ENCODE data around the gene HAGHL.
"Not testable (repeated sequence)": the region's sequence is repeated elsewhere in the genome, so short reads cannot be mapped to it uniquely, and the experiment has no call there.

The HAGHL gene

DNA sequence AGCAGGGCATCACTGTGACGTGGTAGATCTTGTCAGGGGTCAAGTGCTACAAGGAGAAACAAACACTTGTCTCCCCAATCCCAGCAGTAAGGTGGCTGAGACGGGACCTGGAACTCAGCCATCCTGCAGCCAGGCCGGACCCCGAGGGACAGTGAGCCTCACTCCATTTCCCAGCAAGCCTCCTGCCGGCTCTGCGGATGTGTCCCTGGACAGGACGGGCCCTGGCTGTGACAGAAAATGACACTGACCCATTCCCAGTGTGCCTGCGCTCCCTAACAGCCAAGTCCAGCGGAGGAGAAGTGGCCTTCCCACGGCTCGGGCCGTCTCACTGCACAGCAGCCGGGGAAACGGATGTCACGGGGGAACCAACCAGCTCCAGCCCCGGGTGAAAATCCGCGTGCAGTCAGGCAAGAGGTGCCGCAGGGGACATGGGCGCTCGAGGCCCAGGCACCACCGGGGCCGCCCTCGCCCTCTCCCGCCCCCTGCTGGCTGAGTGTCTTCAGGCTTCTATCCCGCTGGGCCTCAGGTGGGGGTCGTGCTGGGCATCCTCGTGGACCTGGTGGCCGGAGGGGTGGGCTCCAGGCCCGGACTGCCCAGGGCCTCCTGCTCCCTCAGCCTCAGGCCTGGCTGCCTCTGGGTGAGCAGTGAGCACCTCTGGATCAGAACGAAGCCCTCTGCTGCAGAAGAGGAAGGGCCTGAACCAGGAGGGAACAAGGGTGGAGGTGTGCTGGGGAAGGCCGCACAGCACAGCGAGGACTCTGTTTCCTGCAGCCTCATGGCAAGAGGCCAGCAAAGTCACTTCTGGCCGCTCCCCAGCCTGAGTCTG is 6.7 kb downstream of the HAGHL start:
- DNase-seq (ENCODE audit: low read depth in 1 of 2, low spot score in 1 of 2) = no peak

GRCh38 chr16:734208-734980 is 7.5 kb downstream of the HAGHL start:
- no peak for DNase-seq (ENCODE audit: low read depth in 1 of 2, low spot score in 1 of 2)

DNA sequence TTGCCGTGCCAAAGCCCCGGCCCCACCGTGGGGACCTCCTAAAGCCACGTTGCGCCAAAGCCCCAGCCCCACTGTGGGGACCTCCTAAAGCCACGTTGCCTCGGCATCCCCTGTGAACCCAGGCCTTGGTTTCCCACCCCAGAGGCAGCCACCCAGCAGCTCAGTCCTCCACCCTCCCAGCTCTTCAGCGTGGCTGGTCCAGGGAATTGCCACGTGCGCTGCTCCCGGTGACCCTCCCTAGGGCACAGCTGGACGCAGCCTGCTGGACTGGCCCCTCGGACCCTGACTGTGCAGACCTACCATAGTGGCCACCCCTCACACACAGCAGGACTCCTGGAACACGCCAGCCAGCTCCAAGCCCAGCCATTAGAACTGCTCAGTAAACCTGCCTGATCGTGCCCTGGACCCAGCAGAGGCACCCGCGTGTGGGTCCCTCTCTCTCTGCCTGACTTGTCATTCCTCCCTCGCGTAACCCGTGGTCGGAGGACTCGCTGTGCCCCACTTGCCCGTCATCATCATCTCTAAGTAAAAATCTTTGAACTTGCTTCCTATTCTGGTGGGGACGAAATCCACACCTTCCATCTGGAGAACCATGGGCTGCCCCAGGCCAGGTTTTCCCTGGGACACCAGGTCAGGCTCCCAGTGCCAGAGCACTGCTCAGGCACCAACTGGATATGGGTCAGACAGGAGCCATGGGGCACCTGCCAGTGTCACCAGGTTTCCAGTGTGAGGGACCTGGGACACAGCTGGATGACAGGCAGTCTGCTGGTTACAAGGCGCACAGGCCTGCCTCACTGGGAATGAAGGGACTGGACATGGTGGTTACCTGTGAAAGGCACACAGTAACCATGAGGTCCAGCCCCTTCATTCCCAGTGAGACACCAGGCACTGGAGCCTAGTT is 8.3 kb downstream of the HAGHL start:
- no peak for DNase-seq (ENCODE audit: low read depth in 1 of 2, low spot score in 1 of 2)

- DNase-seq (ENCODE audit: low read depth in 1 of 2, low spot score in 1 of 2) = no peak
Measured at GRCh38 chr16:735982-736453, 9.1 kb downstream of the HAGHL start.

DNA sequence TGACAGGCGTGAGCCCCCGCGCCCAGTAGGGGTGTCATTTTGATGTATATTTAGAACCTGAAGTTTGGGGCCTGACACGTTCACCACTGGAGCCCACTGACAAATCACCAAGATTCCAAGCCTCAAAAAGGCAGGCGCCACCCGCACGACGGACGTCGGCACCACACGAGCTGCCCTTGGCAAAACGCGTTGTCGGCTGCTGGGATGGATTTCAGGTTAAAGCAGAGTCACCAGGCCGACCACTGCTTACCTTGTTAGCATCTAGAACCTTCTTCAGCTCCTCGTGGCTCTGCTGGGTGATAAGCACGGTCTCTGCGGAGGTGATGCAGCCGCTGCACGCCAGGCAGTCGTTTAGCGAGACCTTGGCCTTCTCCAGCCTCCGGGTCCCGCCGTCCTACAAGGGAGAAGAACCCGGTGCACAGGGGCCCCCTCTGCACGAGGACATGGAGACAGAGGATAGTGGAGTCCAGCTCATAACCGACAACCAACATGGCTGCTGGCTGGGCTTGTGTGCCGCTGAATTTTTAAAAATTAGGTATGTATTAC is 10.1 kb downstream of the HAGHL start:
- no peak for DNase-seq (ENCODE audit: low read depth in 1 of 2, low spot score in 1 of 2)

DNA sequence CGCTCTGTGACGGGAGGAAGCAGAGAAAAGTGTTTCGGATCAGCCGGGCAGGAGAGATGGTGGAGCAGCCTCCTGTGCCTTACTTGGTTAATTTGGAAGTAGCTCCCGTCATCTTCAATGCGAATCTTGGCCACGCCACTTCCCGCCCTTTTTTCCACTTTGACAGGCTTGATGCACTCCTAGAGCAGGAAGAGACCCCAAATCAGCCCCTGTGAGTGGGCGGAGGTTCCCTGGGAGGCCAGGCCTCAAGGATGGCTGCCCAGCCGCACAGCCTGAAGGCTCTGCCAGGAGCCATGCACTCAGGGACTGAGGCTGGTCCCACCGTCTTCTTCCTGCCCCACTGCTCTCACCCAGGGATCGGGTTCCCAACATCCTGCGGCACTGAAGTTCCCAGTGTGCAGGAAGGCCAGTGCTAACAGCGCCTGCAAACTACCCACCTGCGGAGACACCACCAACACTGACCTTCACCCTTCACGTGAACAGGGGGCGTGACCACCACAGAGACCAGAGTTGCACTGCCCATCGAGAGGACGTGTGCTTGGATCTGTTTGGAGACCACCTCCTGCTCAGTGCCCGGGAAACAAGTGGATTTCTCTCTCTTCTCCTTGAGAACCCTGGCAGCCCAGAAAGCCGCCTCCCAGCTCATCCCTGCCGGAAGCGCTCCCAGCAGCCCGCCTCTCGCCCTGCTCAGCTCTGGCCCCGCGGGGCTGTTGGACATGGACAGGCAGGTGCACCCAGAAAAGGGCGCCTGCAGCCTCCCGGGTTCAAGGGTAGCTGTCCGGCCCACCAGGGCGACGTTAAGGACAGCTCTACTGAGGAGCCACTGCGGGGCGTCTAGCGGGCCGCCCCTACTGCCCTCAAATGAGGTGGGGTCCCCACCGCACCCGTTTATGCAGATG is 12.9 kb downstream of the HAGHL start:
- no peak for DNase-seq (ENCODE audit: low read depth in 1 of 2, low spot score in 1 of 2)

GRCh38 chr16:740459-740763 is 13.5 kb downstream of the HAGHL start:
- DNase-seq (ENCODE audit: low read depth in 1 of 2, low spot score in 1 of 2) = no peak

DNA sequence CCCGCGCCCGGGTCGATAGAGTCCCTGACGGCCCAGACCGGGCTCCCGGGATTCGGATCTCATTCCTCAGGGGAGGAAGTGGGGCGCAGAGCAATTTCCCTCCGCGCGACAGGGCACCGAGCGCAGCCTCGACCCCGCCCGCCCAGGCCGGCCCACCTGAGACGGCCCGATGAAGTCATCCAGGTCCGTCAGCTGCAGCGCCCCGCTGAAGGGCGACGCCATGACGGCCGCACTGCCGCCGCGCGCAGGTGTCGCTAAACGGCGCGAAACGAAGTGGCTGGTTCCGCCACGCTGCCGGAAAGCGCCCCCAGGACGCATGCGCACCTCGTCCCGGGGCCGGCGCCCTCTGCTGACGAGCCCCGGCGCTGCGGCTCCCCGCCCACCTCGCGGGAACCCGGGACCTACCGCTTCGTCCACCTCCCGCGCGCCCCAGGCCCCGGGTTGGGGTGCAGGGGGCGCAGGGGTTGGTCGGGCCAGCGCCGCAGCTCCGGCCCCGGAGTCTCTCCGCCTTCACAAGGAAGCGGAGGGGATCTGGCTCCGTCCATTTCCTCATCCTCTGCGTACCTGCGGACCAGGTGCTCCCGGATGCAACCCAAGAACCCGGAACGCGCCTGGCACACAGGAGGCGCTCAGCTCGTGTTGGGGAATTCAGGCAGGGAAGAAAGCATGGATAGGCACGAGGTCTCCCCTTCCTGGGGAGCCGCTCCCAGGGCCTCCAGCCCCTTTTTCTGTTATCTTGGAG is 14.0 kb downstream of the HAGHL start, which contains the start of gene CIAO3:
CIAO3 (minus strand) TSS at position 234 of the 742 bp plus-strand sequence; CDS start at position 222, 12 bp downstream.
- DNase-seq (ENCODE audit: low read depth in 1 of 2, low spot score in 1 of 2) = peak; percentile 91 to 98

GRCh38 chr16:741986-742629 is 15.2 kb downstream of the HAGHL start:
- DNase-seq (ENCODE audit: low read depth in 1 of 2, low spot score in 1 of 2) = no peak

GRCh38 chr16:742894-743293 is 16.0 kb downstream of the HAGHL start:
- not testable (repeated sequence) for DNase-seq (ENCODE audit: low read depth in 1 of 2, low spot score in 1 of 2)

GRCh38 chr16:743794-744500 is 17.0 kb downstream of the HAGHL start:
- DNase-seq (ENCODE audit: low read depth in 1 of 2, low spot score in 1 of 2) = no peak

- DNase-seq (ENCODE audit: low read depth in 1 of 2, low spot score in 1 of 2) = no peak
Measured at GRCh38 chr16:745739-746138, 18.8 kb downstream of the HAGHL start.

- no peak for DNase-seq (ENCODE audit: low read depth in 1 of 2, low spot score in 1 of 2)
Measured at GRCh38 chr16:746637-747036, 19.7 kb downstream of the HAGHL start.

DNA sequence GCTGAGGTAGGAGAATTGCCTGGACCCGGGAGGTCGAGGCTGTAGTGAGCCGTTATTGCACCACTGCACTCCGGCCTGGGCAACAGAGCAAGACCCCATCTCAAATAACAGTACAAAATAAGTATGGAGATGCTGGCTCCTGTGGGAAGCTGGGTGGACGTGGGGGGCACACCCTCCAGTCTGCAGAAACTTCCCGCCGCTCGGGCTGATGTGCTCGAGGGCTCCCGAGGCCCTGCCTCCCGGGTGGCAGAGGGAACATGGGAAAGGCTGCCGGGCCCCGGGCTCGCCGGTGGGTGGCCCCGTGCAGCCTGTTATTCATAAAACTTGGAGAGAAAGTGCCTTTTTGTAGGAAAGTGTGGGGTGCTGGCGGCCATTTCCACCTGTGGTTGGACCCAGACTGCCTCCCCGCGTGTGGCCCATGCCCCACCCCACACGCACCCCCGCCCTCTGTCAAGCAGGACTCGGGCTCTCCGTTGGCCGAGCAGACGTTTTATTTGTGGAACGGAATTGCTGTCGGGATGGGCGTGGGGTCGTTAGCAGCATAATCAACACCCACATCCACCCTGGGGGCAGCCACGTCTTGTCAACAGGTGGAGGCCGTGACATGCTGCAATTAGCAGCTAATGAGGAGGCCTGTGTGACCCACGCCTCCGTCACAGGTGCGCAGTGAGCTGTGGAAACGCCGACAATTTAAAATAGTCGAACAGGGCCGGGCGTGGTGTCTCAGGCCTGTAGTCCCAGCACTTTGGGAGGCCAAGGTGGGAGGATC is 21.3 kb downstream of the HAGHL start:
- DNase-seq (ENCODE audit: low read depth in 1 of 2, low spot score in 1 of 2) = no peak

- DNase-seq (ENCODE audit: low read depth in 1 of 2, low spot score in 1 of 2) = no peak
Measured at GRCh38 chr16:749010-749409, 22.1 kb downstream of the HAGHL start.

- no peak for DNase-seq (ENCODE audit: low read depth in 1 of 2, low spot score in 1 of 2)
Measured at GRCh38 chr16:750485-750884, 23.6 kb downstream of the HAGHL start.

Data from activated CD4-positive, alpha-beta T cell treated with anti-CD3 and anti-CD28 coated beads, Interleukin-2, amount 50 U/mL, for 24 hours (primary cell).